Measurements from ENCODE around the gene CELF5.

GRCh38 chr19:3296446-3296845 is 72.0 kb downstream of the CELF5 start:
- TF ChIP-seq CTCF (IDR thresholded peaks at IDR 0.05) (no peak), POLR2A (IDR thresholded peaks at IDR 0.05) (no peak)

All from esophagus squamous epithelium (tissue), 4 donors.